ENCODE measurements around the gene TRABD2B.

TRABD2B gene

GRCh38 chr1:47984175-47984789, 12.9 kb downstream of the TRABD2B start:
- Histone ChIP-seq H4K20me1 (ENCODE audit: low read depth, low read length) (no peaks in the 10 kb centered on the region), H3K9me2 (replicated peaks; ENCODE audit: insufficient read depth, low read length) (no peaks in the 10 kb centered on the region), H3K4me3 (ENCODE audit: insufficient read depth, low read length, poor library complexity, severe bottlenecking) (no peak overlapping the region), H3K9me3 (ENCODE audit: insufficient read depth, low read length) (no peaks in the 10 kb centered on the region), H3K27ac (ENCODE audit: low read depth, low read length) (no peak overlapping the region), H3K36me3 (ENCODE audit: low read length) (no peaks in the 10 kb centered on the region), H3K79me2 (ENCODE audit: insufficient read depth, low read length) (no peaks in the 10 kb centered on the region), H3K9ac (ENCODE audit: low read length) (no peak overlapping the region), H3K27me3 (ENCODE audit: low read length) (no peaks in the 10 kb centered on the region), H2AFZ (ENCODE audit: low read depth, low read length, severe bottlenecking) (no peak overlapping the region), H3F3A (ENCODE audit: insufficient read depth) (no peaks in the 10 kb centered on the region), H3K4me2 (ENCODE audit: low read depth, low read length, poor library complexity, severe bottlenecking) (no peak overlapping the region)
- TF ChIP-seq EZH2phosphoT487 (conservative IDR thresholded peaks at IDR 0.05; ENCODE audit: low read length) = no peak
- TF ChIP-seq CTCF (IDR thresholded peaks at IDR 0.05; ENCODE audit: insufficient read depth, low read length, poor library complexity, severe bottlenecking) = no peak

GRCh38 chr1:47983691-47984090, 13.5 kb downstream of the TRABD2B start:
- Histone ChIP-seq H3K27me3 (ENCODE audit: low read length) (no peaks in the 10 kb centered on the region), H2AFZ (ENCODE audit: low read depth, low read length, severe bottlenecking) (no peak overlapping the region), H3K36me3 (ENCODE audit: low read length) (no peaks in the 10 kb centered on the region), H3K79me2 (ENCODE audit: insufficient read depth, low read length) (no peaks in the 10 kb centered on the region), H3K4me2 (ENCODE audit: low read depth, low read length, poor library complexity, severe bottlenecking) (no peak overlapping the region), H3K4me3 (ENCODE audit: insufficient read depth, low read length, poor library complexity, severe bottlenecking) (no peak overlapping the region), H4K20me1 (ENCODE audit: low read depth, low read length) (no peaks in the 10 kb centered on the region), H3F3A (ENCODE audit: insufficient read depth) (no peaks in the 10 kb centered on the region), H3K9me2 (replicated peaks; ENCODE audit: insufficient read depth, low read length) (no peaks in the 10 kb centered on the region), H3K9me3 (ENCODE audit: insufficient read depth, low read length) (no peaks in the 10 kb centered on the region), H3K27ac (ENCODE audit: low read depth, low read length) (no peak overlapping the region), H3K9ac (ENCODE audit: low read length) (no peak overlapping the region)
- TF ChIP-seq CTCF (IDR thresholded peaks at IDR 0.05; ENCODE audit: insufficient read depth, low read length, poor library complexity, severe bottlenecking) (no peak), EZH2phosphoT487 (conservative IDR thresholded peaks at IDR 0.05; ENCODE audit: low read length) (no peak)

- no peak overlapping the region for H2AFZ ChIP-seq (ENCODE audit: low read depth, low read length, severe bottlenecking)
- no peaks in the 10 kb centered on the region for H3K79me2 ChIP-seq (ENCODE audit: insufficient read depth, low read length)
- H3K9ac ChIP-seq (ENCODE audit: low read length) = no peak overlapping the region
- H3F3A ChIP-seq (ENCODE audit: insufficient read depth) = no peaks in the 10 kb centered on the region
- TF ChIP-seq CTCF (IDR thresholded peaks at IDR 0.05; ENCODE audit: insufficient read depth, low read length, poor library complexity, severe bottlenecking) (no peak), EZH2phosphoT487 (conservative IDR thresholded peaks at IDR 0.05; ENCODE audit: low read length) (no peak)
- H3K4me2 ChIP-seq (ENCODE audit: low read depth, low read length, poor library complexity, severe bottlenecking) = no peak overlapping the region
- H3K9me2 ChIP-seq (replicated peaks; ENCODE audit: insufficient read depth, low read length) = no peaks in the 10 kb centered on the region
- no peak overlapping the region for H3K4me3 ChIP-seq (ENCODE audit: insufficient read depth, low read length, poor library complexity, severe bottlenecking)
- H4K20me1 ChIP-seq (ENCODE audit: low read depth, low read length) = no peaks in the 10 kb centered on the region
- H3K27ac ChIP-seq (ENCODE audit: low read depth, low read length) = no peak overlapping the region
- H3K9me3 ChIP-seq (ENCODE audit: insufficient read depth, low read length) = no peaks in the 10 kb centered on the region
- no peaks in the 10 kb centered on the region for H3K36me3 ChIP-seq (ENCODE audit: low read length)
- H3K27me3 ChIP-seq (ENCODE audit: low read length) = no peaks in the 10 kb centered on the region
These were observed 15.4 kb downstream of the TRABD2B start for GRCh38 chr1:47981667-47982350.
